ENCODE measurements around the gene MMP24.
"Not testable (repeated sequence)": the region's sequence is repeated elsewhere in the genome, so short reads cannot be mapped to it uniquely, and the experiment has no call there.

Gene MMP24

GRCh38 chr20:35260426-35260825 is 33.9 kb downstream of the MMP24 start:
- no peak for DNase-seq

GRCh38 chr20:35262321-35262720 is 35.8 kb downstream of the MMP24 start:
- DNase-seq: not testable (repeated sequence)

- not testable (repeated sequence) for DNase-seq
These were observed 36.4 kb downstream of the MMP24 start for GRCh38 chr20:35262731-35263531.

DNA sequence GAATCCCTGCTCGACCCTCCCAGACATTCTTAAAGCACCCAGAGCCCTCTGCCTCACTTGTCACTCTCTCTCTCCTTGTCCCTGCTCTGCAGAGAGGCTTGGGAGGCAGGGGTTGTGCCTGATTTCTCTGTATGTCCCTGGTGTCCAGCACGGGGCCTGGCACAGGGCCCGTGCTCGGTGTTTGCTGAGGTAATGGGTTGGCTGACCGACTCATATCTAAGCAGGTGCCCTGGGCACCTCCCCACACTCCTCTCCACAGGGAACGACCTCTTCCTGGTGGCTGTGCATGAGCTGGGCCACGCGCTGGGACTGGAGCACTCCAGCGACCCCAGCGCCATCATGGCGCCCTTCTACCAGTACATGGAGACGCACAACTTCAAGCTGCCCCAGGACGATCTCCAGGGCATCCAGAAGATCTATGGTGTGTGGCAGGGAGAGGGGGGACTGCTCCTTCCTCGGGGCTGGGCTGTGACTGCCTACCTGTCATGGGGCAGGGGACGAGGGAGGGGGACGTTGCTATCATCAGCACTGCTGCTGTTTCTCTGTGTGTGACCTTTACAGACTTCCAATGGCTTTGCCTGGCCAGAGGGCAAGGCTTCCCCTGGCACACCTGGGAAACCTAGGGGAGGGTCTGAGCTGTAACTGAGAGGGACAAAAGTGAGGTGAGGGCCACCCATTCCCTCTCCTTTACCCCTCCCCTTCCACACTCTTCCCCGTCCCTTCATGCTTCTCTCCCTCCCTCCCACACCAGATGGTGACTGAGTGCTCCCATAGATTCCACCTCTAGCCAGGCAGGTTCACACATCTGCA is 37.2 kb downstream of the MMP24 start:
- DNase-seq: no peak

GRCh38 chr20:35264755-35265154 is 38.3 kb downstream of the MMP24 start:
- DNase-seq: no peak

DNA sequence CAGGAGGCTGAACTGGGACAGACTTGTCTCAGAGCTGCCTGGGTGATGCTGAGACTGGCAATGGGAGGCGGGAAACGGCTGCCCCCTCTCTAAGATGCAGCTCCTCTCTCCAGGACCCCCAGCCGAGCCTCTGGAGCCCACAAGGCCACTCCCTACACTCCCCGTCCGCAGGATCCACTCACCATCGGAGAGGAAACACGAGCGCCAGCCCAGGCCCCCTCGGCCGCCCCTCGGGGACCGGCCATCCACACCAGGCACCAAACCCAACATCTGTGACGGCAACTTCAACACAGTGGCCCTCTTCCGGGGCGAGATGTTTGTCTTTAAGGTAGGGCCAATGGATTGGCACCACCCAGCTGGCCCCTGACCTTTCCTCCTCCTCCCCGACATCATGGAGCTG is 40.6 kb downstream of the MMP24 start:
- no peak for DNase-seq

GRCh38 chr20:35269055-35269781 is 42.7 kb downstream of the MMP24 start:
- DNase-seq: peak; percentile 79

DNA sequence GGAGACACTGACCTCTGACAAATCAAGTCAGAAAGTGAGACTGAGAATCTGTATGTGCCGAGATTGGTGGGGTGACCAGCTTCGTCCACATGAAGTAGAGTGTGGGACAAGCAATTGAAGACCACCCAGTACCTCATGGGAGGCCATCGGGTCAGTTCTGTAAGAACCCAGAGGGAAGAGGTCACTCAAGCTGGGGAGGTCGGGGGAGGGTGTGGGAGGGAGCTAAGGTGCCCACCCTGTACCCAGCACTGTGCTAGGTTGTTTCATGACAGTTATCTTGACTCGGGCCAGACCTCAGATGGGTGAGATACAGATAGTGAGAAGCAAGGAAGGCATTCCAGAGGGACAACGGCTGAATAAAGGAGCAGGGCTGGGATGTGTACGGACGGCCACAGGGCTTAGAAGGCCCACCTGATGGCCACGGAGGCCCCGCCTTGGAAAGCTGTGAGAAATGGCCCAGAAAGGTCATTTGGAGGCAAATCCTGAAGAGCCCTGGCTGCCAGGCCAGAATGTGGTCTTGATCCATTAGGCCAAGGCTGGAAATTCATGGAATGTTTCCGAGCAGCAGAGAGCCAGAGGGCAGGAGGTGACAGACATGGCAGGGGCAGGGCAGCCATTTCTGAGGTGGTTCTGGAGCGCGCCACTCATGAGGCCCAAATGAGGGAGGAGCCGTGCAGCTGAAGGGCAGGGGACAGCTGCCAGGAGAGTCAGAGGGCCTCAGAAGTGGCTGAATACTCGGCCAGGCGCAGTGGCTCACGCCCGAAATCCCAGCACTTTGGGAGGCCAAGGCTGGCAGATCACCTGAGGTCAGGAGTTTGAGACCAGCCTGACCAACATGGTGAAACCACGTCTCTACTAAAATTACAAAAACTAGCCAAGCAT is 43.8 kb downstream of the MMP24 start:
- no peak for DNase-seq

DNA sequence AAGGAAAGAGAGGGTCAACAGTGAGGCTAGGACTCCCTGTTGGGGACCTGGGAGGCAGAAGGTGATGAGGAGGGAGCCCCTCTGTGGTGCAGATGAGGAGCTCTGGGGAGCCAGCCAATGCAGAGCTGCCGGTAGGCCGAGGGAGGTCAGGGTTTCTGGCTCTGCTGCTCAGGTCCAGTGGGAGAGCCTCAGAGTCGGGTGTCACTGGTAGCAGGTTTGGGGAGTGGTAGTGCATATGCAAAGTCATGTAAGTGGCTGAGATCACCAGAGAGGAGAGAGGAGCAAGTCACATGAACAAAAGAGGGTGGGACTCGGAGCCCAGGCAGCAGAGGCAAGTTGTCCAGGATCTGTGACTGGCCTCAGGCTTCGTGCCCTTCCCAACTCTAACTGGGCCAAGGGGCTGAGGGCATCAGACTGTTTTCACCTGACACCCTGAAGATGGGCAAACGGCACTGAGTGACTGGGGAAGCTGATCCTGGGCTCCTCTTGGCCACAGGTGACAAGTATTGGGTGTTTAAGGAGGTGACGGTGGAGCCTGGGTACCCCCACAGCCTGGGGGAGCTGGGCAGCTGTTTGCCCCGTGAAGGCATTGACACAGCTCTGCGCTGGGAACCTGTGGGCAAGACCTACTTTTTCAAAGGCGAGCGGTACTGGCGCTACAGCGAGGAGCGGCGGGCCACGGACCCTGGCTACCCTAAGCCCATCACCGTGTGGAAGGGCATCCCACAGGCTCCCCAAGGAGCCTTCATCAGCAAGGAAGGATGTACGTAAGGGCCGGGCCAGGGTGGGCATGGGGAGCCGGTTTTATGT is 44.8 kb downstream of the MMP24 start:
- DNase-seq: no peak

DNA sequence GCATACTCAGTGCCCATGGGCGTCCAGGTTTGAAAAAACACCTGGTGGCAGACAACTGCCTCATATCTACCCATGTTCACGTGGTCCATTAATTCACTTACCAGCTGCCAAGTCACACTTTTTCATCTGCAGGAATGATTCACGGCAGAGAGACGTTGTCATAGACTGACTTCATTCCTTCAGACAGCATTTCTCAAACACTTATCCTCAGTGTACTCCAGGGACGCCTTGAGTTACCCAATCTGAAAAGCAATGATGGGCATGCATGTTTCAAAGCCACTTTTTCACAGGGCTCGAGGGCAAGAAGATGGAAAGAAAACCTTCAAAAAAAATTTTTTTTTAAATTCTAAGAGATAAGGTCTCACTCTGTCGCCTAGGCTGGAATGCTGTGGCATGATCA is 45.4 kb downstream of the MMP24 start:
- DNase-seq: no peak

- DNase-seq: no peak
These were observed 47.1 kb downstream of the MMP24 start for GRCh38 chr20:35273449-35274171.

DNA sequence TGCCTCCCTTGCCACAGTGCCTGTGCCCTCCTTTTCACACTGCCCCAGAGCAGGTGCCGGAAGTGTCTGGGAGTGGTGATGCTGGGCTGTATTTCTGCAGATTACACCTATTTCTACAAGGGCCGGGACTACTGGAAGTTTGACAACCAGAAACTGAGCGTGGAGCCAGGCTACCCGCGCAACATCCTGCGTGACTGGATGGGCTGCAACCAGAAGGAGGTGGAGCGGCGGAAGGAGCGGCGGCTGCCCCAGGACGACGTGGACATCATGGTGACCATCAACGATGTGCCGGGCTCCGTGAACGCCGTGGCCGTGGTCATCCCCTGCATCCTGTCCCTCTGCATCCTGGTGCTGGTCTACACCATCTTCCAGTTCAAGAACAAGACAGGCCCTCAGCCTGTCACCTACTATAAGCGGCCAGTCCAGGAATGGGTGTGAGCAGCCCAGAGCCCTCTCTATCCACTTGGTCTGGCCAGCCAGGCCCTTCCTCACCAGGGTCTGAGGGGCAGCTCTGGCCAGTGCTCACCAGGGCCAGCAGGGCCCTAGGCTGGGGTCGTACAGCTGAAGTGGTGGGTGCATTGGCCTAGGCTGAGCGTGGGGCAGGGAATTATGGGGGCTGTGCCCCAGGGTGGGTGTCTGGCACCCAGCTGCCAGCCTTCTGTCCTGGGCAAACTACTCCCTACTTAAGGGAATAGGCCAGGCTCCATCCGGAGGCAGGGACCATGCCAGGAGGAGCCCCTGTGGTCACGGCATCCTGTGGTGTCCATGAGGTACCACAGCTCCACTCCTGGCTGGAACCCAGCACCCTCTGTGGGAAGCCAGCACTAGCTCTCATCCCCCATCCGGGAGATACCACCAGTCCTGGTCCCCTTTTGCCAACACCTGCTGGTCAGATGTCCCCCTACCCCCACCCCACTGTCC is 47.9 kb downstream of the MMP24 start:
- no peak for DNase-seq

GRCh38 chr20:35275741-35276251 is 49.3 kb downstream of the MMP24 start:
- no peak for DNase-seq

DNA sequence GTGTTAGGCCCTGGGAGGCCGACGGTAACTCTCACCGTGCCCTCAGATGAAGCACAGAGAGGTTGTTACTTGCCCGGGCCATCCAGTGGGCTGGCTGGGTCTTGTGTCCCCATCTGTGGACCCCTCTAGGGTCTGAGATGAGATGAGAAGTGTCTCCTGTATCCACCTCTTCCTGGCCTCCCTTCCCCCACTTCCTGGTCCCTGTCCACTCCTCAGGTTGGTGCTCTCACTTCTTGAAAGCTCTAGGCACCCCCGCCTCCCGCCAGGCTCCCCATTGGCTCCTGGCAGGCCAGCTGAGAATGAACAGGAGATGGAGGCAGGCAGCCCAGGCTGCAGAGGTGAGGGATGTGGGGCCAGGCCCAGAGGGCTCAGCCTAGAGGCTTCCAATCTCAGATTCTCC is 49.9 kb downstream of the MMP24 start:
- no peak for DNase-seq

DNA sequence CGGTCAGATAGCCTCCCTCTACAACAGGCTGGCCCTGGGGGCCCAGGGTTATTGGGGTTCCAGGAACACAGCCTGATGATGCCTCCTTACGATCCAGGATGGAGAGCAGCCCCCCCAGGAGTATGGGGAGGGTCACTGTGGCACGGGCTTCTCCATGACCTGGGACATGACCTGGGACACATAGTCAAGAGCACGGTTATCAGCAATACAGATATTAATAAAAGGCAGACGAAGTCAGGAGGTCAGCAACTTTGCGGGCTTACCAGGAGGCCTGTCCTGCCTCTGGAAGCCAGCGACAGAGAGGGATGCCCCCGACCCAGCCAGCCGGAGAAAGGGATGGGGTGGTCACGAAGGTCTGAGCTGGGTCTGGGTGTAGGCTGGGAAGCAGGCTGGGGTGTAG is 50.6 kb downstream of the MMP24 start:
- no peak for DNase-seq

DNA sequence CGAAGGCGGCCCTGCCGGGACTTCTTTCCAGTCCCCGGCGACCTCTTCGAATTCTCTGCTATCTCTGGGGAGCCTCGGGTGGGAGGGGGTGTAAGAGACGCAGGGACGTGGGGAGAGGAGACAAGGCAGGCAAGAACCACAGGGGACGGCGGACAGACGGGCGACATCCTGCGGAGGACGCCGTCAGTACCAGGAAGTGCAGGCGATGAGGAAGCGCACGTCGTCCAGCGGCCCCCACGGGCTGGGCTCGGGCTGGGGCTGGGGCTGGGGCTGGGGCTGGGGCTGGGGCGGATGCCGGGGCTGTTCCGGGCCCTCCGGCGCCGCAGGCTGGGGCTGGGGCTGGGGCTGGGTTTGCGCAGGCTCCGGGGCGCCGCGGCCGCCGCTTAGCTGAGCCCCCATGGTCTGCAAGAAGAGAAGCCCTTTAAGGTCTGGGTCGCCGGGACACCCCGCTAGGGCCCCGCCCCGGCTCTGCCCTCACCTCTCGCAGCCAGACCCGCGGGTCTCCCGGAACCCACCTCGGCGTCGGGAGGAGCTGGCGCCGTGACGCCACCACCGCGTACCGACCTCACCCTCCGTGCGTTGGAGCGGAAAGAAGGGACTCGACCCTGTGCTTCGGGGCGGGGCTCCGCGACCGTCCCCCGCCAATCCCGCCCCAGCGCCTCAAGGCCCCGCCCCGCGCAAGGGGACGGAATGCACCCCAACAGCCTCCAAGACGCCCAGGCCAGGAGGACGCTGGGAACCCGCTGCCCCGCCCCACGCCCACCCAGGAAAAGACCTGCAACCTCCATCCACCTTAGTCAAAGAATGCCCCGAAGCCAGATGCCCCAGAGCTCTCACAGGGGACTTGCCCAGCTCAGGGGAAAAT is 51.3 kb downstream of the MMP24 start, which contains the start of gene MMP24OS:
Gene MMP24OS, minus strand, starts transcription at position 592 of the 865 bp plus-strand sequence. Its CDS starts 193 bp downstream, at position 399.
- peak; percentile 95 for DNase-seq

DNA sequence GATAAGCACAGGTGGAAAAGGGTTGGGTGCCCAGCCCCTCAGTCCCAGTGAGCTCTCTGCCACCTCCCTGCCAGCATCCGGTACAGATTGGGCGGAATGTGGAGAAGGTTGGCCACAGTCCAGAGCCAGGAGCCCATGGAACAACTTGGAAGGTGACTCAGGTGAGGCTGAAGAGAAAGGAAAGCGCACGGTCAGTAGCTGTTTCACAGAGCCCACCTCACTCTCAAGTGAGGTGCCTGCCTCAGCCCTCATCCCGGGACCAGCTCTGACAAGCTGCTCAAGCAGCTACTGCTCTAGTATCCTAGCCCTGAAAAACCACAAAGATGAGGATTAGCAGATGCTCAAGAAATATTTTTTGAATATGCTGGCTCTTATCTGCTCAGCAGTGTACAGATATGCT is 52.5 kb downstream of the MMP24 start:
- DNase-seq: no peak

DNA sequence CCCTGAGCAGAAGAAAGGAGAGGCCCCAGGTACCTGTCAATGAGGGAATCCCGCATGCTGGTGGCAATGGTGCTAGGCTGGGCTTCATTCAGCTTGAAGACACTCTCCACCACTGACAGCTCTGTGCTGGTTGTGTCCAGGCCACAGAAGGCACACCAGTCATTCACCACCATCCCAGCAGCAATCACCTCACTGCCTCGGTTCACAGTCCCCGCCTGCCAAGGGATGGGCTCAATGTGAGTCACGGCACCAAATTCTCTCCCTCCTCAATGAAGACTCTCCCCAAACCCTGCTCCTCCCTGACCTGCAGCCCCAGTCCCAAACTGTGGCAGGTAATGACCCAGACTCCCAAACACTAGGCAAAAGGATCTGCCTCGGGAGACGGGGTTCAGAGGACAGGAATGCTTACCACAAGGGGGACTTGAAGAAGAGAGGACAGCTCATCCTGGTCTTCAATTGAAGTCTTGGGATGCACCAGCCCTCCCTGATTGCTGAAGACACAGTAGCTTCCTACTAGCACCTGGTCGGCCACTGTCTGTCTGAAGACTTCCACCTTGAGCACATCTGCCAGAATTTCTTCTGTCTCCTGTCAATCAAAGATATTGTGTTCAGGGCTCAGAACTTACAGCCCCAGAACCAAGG is 53.2 kb downstream of the MMP24 start:
- no peak for DNase-seq

Data from activated CD8-positive, alpha-beta memory T cell treated with anti-CD3 and anti-CD28 coated beads, Interleukin-2, amount 50 U/mL, for 48 hours (primary cell).